GM21528 (cell line): ENCODE data around the gene GAGE2A.
"Not testable (repeated sequence)": the region's sequence is repeated elsewhere in the genome, so short reads cannot be mapped to it uniquely, and the experiment has no call there.

Source experiments
- ATAC-seq: cut with Tn5 transposase; IDR thresholded peaks from one replicate; pipeline ENCODE4 v1.9.1; 2021; ENCODE audit warnings: mild to moderate bottlenecking, moderate library complexity; ENCODE audit not compliant: unreplicated experiment, low FRiP score

GAGE2A gene

DNA sequence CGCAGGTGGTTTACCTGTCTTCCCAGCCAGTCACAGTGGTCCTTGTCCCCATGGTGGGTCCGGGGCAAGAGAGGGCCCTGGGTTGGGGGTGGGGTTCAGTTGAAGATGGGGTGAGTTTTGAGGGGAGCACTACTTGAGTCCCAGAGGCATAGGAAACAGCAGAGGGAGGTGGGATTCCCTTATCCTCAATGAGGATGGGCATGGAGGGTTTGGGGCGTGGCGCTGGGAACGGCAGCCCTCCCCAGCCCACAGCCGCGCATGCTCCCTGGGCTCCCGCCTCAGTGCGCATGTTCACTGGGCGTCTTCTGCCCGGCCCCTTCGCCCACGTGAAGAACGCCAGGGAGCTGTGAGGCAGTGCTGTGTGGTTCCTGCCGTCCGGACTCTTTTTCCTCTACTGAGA, at the start of gene GAGE2A:
Gene GAGE2A, plus strand, starts transcription at position 301 of the 400 bp plus-strand sequence. CDS start 1,155 bp downstream, outside the sequence.
- ATAC-seq = not testable (repeated sequence)

- not testable (repeated sequence) for ATAC-seq
These were observed 47.9 kb upstream of the GAGE2A start, which contains the start of gene GAGE12D for GRCh38 chrX:49541433-49541832. TSS of gene GAGE12D (plus strand) at chrX:49541733. CDS start at chrX:49542888, 1,155 bp downstream.

DNA sequence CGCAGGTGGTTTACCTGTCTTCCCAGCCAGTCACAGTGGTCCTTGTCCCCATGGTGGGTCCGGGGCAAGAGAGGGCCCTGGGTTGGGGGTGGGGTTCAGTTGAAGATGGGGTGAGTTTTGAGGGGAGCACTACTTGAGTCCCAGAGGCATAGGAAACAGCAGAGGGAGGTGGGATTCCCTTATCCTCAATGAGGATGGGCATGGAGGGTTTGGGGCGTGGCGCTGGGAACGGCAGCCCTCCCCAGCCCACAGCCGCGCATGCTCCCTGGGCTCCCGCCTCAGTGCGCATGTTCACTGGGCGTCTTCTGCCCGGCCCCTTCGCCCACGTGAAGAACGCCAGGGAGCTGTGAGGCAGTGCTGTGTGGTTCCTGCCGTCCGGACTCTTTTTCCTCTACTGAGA, 38.3 kb upstream of the GAGE2A start, which contains the start of gene GAGE12E:
Gene GAGE12E, plus strand, starts transcription at position 301 of the 400 bp plus-strand sequence. CDS start 1,155 bp downstream, outside the sequence.
- not testable (repeated sequence) for ATAC-seq

GRCh38 chrX:49560542-49560941, 28.8 kb upstream of the GAGE2A start, which contains the start of gene GAGE12F:
TSS of gene GAGE12F (plus strand) at chrX:49560842. CDS start at chrX:49561997, 1,155 bp downstream.
- ATAC-seq = not testable (repeated sequence)

GRCh38 chrX:49568728-49569127, 20.6 kb upstream of the GAGE2A start:
- not testable (repeated sequence) for ATAC-seq

DNA sequence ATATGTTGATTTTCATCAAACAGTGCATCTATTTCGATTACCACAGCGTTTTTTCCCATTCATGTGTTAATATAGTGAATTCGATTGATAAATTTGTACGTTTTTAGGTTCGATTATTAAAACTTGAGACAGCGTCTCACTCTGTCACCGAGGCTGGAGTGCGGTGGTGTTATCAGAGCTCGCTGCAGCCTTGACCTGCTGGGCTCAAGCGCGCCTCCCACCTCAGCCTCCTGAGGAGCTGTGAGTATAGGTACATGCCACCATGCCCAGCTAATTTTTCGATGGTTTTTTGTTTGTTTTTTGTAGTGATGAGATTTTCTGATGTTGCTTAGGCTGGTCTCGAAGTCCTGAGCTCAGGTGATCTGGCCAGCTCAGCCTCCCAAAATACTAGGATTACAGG, 20.1 kb upstream of the GAGE2A start:
- ATAC-seq = not testable (repeated sequence)

- ATAC-seq = not testable (repeated sequence)
These were observed 19.2 kb upstream of the GAGE2A start, which contains the start of gene GAGE12G for GRCh38 chrX:49570100-49570499. TSS of gene GAGE12G (plus strand) at chrX:49570400. CDS start at chrX:49571555, 1,155 bp downstream.

- ATAC-seq = not testable (repeated sequence)
These were observed 9.6 kb upstream of the GAGE2A start, which contains the start of gene GAGE12H for GRCh38 chrX:49579649-49580048. TSS of gene GAGE12H (plus strand) at chrX:49579949. CDS start at chrX:49581104, 1,155 bp downstream.

GRCh38 chrX:49589769-49590478, 628 bp downstream of the GAGE2A start:
- ATAC-seq = not testable (repeated sequence)

GRCh38 chrX:49590488-49590887, 1.2 kb downstream of the GAGE2A start:
- not testable (repeated sequence) for ATAC-seq

DNA sequence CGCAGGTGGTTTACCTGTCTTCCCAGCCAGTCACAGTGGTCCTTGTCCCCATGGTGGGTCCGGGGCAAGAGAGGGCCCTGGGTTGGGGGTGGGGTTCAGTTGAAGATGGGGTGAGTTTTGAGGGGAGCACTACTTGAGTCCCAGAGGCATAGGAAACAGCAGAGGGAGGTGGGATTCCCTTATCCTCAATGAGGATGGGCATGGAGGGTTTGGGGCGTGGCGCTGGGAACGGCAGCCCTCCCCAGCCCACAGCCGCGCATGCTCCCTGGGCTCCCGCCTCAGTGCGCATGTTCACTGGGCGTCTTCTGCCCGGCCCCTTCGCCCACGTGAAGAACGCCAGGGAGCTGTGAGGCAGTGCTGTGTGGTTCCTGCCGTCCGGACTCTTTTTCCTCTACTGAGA, 9.4 kb downstream of the GAGE2A start, which contains the start of gene GAGE1:
Gene GAGE1, plus strand, starts transcription at position 301 of the 400 bp plus-strand sequence. CDS start 1,155 bp downstream, outside the sequence.
- ATAC-seq = not testable (repeated sequence)

DNA sequence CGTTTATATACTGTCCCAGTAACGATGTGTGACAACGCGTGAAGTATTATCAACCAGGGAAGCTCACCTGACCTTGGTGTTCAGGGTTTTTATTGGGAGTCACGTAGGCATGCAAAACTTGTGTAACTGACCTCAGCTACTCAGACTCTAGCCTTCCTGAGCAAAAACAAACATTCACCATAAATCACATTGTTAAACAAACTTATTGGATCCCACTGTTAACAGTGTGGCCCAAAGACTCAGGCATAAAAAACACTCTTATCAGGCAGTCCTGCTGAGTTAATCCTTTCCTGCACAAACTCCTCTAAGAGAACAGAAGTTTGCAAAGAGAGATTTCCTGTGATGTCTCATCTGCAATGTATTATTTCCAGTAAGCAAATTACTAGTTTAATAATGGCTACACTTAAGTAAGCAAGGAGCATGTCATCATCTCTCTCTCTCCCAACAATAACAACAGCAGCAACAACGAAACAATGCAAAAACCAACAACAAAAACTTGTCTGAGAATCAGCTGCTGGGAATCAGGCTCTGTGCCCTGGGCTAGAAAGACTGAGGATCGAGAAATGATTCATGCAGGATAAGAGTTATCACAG, 21.5 kb downstream of the GAGE2A start:
- ATAC-seq = no peak

DNA sequence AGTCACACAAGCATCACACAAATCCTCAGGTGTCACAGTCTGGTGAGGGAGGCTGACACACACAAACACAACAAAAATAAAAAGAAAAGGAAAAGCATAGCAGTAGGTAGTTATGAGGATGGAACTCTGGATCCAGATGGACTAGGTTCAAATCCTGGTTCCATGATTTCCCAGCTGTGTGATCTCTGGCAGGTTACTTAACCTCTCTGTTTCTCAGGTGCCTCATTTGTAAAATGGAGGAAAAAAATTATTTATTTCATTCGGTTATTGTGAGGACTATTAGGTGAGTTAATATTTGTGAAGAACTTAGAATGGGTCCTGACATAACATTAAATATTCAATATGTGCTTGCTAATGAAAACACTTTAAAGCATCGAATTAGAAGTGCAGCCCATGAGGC, 29.3 kb downstream of the GAGE2A start:
- ATAC-seq = no peak

DNA sequence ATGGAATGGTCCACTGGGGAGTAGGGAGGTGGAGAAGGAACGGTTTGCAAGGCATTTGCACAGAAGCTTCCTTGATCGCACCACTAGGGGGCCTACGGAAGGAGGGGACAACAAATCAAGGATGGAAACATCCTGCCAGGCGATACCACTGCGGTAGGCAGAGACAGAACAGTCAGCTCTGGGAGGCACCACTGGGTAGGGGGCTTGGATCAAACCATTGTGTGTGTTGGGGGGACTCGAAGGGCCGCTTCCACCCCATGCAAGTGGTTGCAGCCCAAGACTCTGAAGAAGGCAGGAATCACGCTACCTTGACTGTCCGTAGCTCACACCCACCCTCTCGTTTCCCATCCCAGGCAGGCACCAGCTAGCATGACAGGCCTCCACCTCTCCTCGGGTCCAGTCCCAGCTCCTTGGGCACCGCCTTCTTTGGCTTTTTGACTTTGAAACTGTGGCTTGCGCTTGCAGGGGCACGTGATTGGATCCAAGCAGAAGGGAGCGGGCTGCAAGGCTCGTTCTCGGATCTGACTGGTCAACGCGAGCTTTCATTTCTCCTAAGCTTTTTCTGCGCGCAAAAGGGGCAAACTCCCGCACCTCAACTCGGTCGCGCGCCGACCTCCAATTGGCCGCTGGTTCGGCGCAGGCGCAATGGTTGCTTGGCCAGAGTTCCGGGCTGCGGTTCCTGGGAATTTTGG, 37.9 kb downstream of the GAGE2A start:
- no peak for ATAC-seq

- ATAC-seq = no peak
These were observed 55.8 kb downstream of the GAGE2A start for GRCh38 chrX:49644991-49645637.
